DMS79 (cell line): Measurements from ENCODE around the gene NUDT14.

Source experiments
- DNase-seq: peaks from one replicate; lab custom pipeline; 2025; lab: John Stamatoyannopoulos, UW

The NUDT14 gene

GRCh38 chr14:105146976-105147635 is 34.0 kb downstream of the NUDT14 start:
- DNase-seq, result no peak

- DNase-seq, result no peak
Measured at GRCh38 chr14:105146181-105146975, 34.7 kb downstream of the NUDT14 start.

GRCh38 chr14:105145381-105146180 is 35.5 kb downstream of the NUDT14 start:
- DNase-seq, result no peak

- DNase-seq, result no peak
Measured at GRCh38 chr14:105144666-105145380, 36.3 kb downstream of the NUDT14 start.

GRCh38 chr14:105144026-105144665 is 37.0 kb downstream of the NUDT14 start:
- no peak for DNase-seq

GRCh38 chr14:105143451-105144025 is 37.6 kb downstream of the NUDT14 start:
- DNase-seq, result no peak

GRCh38 chr14:105142651-105143450 is 38.3 kb downstream of the NUDT14 start:
- no peak for DNase-seq

- DNase-seq, result no peak
Measured at GRCh38 chr14:105141486-105142281, 39.4 kb downstream of the NUDT14 start.

GRCh38 chr14:105141026-105141425 is 40.1 kb downstream of the NUDT14 start:
- no peak for DNase-seq

- no peak for DNase-seq
Measured at GRCh38 chr14:105140581-105140980, 40.5 kb downstream of the NUDT14 start.

GRCh38 chr14:105139831-105140239 is 41.3 kb downstream of the NUDT14 start:
- DNase-seq, result no peak

GRCh38 chr14:105139212-105139825 is 41.8 kb downstream of the NUDT14 start:
- DNase-seq, result no peak

GRCh38 chr14:105138551-105139111 is 42.5 kb downstream of the NUDT14 start:
- no peak for DNase-seq

- DNase-seq, result no peak
Measured at GRCh38 chr14:105138021-105138541, 43.0 kb downstream of the NUDT14 start.

- DNase-seq, result no peak
Measured at GRCh38 chr14:105137481-105138020, 43.6 kb downstream of the NUDT14 start.

- no peak for DNase-seq
Measured at GRCh38 chr14:105136401-105137322, 44.5 kb downstream of the NUDT14 start.
